NCI-H187 (cell line): ENCODE data around the gene PAX5.

Experiments used
- DNase-seq, 2 experiments: peaks; one replicate each; lab custom pipeline; 2025; lab: John Stamatoyannopoulos, UW

The PAX5 gene

GRCh38 chr9:37037503-37038301 is 3.6 kb upstream of the PAX5 start:
- no peak for DNase-seq

- DNase-seq, result no peak
Measured at GRCh38 chr9:37036776-37037502, 2.9 kb upstream of the PAX5 start.

GRCh38 chr9:37036371-37036775 is 2.3 kb upstream of the PAX5 start:
- DNase-seq, result no peak

- DNase-seq, result no peak
Measured at GRCh38 chr9:37035648-37036370, 1.7 kb upstream of the PAX5 start.

GRCh38 chr9:37034938-37035647 is 1.0 kb upstream of the PAX5 start:
- no peak for DNase-seq

- no peak for DNase-seq
Measured at GRCh38 chr9:37034305-37034937, 353 bp upstream of the PAX5 start.

- no peak for DNase-seq
Measured at GRCh38 chr9:37033141-37033540, 927 bp downstream of the PAX5 start.

GRCh38 chr9:37032713-37033112 is 1.4 kb downstream of the PAX5 start:
- no peak for DNase-seq

- DNase-seq, result no peak
Measured at GRCh38 chr9:37031902-37032301, 2.2 kb downstream of the PAX5 start.

GRCh38 chr9:37031081-37031480 is 3.0 kb downstream of the PAX5 start:
- no peak for DNase-seq

- DNase-seq, result no peak
Measured at GRCh38 chr9:37030611-37030939, 3.5 kb downstream of the PAX5 start.

- DNase-seq, result no peak
Measured at GRCh38 chr9:37029776-37030610, 4.1 kb downstream of the PAX5 start.

- DNase-seq, result no peak
Measured at GRCh38 chr9:37029304-37029775, 4.7 kb downstream of the PAX5 start.

- no peak for DNase-seq
Measured at GRCh38 chr9:37028420-37029031, 5.5 kb downstream of the PAX5 start.

- DNase-seq, result peak; percentile 75 to 83
Measured at GRCh38 chr9:37027582-37028419, 6.3 kb downstream of the PAX5 start.

- DNase-seq, result no peak
Measured at GRCh38 chr9:37026931-37027581, 7.0 kb downstream of the PAX5 start.

GRCh38 chr9:37026113-37026930 is 7.7 kb downstream of the PAX5 start:
- peak in 1 of 2 experiments; percentile 8 for DNase-seq

- no peak for DNase-seq
Measured at GRCh38 chr9:37025823-37026112, 8.3 kb downstream of the PAX5 start.
